Activated CD4-positive, alpha-beta T cell treated with anti-CD3 and anti-CD28 coated beads for 24 hours (primary cell): ENCODE results near the gene DLGAP1.
"Not testable (repeated sequence)": the region's sequence is repeated elsewhere in the genome, so short reads cannot be mapped to it uniquely, and the experiment has no call there.

Experiments used
- DNase-seq, 2 donors: peaks; one replicate each; pipeline ENCODE4 v3.0.0-alpha.2; 2020; ENCODE audit warnings: low read depth in 2 of 2

The DLGAP1 gene

DNA sequence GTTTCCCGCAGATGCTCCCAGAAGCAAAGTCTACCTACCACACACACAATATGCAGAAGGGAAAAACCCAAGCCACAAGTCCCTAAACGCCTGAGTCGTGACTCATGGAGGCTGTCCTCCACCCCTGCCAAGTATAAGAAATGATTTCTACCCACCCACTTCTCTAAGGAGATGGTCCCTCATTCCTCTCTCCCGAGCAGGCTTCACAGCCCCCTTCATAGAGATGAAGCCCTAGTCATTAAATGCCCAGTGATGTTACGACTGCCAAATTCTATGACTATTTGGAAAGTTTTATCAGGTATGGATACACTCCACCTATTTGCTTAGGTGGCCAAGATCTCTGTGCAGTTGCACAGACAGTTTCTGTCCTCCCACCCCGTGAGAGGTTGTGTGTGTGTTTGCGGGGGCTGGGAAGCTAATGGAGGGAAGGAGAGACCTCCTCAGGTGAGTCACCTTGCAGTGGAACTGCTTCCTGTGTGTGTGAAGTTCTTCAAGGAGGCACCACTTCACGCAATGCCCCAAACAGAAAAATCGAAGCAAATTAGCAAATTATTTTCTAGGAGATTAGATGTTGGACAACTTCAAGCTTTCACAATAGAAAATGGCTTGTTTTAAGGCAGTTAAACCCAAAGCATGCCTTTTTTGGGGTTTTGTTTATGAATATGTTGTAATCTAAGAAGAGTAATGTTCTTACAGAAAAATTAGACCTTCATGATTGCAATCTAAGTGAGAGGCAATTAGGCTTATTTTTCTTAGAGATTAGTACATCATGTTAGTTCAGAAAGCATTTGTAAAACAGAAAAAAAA is 830.0 kb downstream of the DLGAP1 start:
- peak; percentile 47 to 52 for DNase-seq

GRCh38 chr18:3624546-3624934 is 830.6 kb downstream of the DLGAP1 start:
- DNase-seq: no peak

DNA sequence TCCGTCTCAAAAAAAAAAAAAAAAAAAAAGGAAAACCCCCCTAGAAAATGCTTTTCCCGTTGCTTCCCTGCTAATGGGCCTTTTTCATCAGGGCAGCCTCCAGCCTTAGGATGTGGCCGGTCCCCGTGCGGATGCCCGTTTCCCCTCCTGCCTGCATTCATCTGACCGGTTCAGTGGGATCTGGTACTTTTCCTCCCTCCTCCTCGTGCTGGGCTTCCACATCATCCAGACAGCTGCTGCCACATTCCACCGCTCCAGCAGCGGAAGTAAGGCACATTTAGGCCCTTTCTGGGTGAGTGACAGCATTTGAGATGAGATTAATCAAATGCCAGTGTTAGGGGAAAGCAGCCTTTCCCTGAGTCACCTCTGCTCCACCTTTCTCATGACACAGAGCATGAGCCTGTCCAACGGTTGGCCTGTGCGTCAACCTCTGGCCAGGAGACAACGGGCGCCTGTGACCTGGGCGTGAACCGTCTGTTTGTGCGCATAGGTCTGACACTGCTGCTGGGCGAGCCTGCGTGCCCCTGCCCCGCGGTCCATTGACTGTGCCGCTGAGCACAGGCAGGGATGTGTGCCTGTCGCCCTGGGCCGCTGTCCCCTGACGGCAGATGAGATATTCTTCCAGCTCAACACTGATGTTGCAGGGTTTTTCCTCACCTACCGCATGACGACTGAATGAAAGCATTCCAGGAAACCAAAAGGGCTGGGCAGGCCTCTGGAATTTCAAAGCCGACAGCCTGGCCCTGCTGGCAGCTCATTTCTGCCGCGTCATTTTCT is 831.1 kb downstream of the DLGAP1 start:
- DNase-seq: no peak

DNA sequence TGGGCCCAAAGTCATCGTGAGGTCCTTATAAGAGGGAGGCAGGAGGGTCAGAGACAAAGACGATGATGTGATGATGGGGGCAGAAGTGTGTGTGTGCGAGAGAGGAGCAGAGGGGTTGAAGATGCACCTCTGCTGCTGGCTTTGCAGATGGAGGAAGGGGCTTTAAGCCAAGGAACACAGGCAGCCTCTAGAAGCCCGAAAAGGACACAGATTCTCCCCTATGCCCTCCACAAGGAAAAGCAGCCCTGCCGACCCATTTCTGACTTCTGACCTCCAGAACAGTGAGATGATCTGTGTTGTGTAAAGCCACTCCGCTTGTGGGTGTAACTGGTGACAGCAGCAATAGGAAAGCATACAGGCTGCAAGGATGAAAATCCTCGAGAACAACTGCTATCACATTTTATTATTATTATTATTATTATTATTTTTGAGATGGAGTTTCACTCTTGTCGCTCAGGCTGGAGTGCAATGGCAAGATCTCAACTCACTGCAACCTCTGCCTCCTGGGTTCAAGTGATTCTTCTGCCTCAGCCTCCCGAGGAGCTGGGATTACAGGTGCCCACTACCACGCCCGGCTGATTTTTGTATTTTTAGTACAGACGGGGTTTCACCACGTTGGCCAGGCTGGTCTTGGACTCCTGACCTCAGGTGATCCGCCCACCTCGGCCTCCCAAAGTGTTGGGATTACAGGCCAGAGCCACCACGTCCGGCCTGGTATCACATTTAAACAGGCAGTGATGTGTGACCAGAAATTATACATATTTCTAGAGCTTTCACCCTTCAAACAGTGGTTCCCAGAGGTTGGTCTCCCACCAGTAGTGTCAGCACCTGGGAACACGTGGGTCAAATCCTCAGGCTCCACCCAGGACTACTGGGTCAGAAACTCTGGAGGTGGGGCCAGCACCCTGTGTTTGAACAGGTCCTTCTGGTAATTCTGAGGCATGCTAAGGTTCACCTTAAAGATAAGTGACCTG is 834.7 kb downstream of the DLGAP1 start:
- DNase-seq: no peak

DNA sequence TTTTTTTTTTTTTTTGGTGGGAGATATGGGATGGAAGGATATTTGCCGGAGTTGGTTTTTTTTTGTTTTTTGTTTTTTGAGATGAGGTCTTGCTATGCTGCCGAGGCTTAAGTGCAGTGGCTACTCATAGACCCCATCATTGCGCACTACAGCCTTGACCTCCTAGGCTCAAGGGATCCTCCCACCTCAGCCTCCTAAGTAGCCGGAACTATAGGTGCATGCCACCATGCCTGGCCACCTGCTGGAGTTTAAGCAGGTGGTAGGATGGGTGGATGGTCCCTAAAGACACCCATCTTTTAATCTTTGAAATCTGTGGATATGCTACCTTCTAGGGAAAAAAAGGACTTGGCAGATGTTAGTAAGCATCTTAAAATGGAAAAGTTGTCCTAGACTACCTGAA is 835.4 kb downstream of the DLGAP1 start:
- no peak for DNase-seq

- DNase-seq: no peak
Measured at GRCh38 chr18:3619222-3619621, 835.9 kb downstream of the DLGAP1 start.

DNA sequence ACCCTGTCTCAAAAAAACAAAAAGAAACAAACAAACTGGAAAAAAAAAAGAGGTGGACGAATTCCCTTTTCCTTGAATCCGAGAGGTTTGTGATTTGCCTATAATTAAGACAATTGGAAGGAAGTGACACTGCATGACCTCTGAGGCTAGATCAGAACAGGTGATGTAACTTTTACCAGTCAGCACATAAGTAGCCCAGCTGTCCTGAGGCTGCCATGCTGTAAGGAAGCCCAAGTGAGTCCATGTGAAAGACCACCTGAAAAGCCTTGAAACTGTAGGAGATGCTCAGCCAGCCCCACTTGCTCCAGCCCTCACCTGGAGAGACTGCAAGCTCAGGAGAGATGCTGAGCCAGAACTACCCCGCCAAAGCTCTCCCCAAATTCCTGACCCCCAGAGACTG is 838.4 kb downstream of the DLGAP1 start:
- DNase-seq: no peak

DNA sequence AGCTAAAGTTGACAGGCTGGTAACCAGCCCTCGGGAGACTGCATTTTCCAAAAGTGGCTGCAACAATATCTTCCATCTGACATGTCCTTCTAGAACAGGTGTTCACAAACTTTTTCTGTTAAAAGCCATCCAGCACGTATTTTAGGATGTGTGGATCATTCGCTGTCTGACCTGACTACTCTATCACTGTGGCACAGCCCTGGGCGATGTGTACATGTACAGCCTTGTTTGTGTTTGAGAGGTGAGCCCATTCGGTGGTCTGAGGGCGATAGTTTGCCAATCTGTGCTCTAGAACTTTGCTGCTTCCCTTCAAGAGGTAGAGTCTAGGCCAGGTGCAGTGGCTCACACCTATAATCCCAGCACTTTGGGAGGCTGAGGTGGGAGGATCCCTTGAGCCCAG is 839.0 kb downstream of the DLGAP1 start:
- DNase-seq: no peak

- DNase-seq: no peak
Measured at GRCh38 chr18:3615374-3615985, 839.6 kb downstream of the DLGAP1 start.

DNA sequence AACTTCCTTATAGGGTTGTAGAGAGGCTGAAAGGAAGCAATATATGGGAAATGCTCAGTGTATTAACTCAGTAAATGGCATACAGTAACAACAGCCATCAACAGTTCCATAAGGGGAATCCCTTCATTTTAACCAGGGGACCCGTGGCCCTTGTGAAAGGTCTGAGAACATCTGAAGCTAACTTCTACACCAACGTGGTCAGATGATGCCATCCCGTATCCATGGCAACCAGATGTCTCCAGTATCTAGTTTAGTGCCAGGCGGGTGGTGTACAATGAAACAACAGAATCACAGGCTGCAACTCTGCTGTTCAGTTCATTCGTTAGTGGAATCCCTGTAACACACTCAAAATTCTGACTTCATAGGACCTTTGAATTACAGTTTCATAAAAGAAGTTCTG is 842.8 kb downstream of the DLGAP1 start:
- DNase-seq: no peak

GRCh38 chr18:3611313-3612090 is 843.6 kb downstream of the DLGAP1 start:
- DNase-seq: no peak

DNA sequence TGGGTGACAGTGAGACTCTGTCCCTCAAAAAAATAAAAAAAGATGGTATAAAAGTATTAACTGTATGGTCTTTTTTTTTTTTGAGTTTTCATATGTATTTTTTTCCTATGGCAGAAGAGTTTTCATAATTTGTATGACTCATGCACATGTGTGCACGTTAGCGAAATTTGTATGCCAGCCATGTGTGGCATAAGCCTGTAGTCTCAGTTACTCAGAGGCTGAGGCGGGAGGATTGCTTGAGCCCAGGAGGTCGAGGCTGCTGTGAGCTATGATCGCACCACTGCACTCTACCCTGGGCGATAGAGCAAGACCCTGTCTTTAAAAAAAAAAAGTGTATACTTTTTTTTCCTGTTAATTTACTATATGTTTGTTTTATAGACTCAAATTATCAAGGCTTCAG is 844.3 kb downstream of the DLGAP1 start:
- DNase-seq: no peak

DNA sequence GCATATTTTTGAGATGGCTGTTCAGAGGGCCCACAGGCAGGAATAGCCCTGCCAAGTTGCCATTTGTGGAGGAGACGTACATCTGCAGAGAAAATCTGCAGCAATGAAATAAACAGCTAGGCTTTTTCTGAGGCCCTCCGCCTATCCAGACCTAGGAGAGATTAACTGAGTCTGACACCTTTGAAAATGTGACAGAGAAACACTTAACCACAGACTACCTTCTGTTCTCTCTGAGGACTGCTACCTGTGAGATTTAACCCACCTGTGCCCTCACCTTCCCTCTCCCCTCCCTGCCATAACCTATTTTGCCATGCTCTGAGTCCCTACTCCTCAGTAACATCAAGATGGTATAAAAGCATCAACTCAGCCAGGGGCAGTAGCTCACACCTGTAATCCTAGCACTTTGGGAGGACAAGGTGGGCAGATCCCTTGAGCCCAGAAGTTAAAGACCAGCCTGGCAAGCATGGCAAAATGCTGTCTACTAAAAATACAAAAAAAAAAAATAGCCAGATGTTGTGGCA is 844.9 kb downstream of the DLGAP1 start:
- no peak for DNase-seq

- DNase-seq: no peak
Measured at GRCh38 chr18:3608488-3608887, 846.6 kb downstream of the DLGAP1 start.

GRCh38 chr18:3608099-3608453 is 847.0 kb downstream of the DLGAP1 start:
- DNase-seq: not testable (repeated sequence)

DNA sequence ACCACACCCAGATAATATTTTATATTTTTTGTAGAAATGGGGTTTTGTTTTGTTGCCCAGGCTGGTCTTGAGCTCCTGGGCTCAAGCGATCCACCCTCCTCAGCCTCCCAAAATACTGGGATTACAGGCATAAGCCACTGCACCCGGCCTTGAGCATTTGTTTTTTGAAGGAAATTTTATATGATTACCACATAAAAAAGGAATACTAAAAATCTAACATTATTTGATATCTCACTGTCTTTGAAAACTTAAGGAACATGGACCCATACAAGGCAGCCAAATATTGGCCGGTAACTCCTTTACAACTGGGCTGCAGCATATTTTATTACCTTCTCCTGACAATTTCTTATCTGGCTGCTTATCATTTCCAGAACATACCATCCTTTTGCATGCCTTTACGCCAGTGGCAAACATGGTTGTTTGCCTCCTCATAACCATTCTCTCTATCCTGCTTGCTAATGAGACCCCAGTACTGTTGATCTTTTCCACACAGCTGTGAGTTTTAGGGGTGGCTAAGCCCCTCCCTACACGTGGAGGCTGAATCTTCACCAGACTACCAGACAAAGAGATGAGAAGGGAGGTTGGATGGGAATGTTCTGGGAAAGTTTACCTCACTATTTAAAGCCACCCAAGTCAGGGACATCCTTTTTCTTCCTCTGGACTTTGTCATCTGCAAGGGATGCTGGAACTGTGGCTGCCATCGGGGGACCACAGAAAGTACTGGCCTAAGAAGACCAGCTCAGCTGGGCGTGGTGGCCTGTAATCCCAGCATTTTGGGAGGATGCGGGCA is 847.6 kb downstream of the DLGAP1 start:
- DNase-seq: no peak

DNA sequence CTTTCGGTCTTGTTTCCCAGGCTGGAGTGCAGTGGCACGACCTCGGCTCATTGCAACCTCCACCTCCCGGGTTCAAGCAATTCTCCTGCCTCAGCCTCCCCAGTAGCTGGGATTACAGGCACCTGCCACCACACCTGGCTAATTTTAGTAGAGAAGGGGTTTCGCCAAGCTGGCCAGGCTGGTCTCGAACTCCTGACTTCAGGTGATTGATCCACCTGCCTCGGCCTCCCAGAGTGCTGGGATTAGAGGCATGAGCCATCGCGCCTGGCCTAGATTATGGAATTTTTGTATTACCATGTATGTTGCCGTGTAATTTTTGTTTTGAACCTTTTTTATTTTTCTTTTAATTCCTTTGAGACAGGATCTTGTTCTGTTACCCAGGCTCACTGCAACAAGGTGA is 848.2 kb downstream of the DLGAP1 start:
- not testable (repeated sequence) for DNase-seq

- DNase-seq: no peak
Measured at GRCh38 chr18:3605954-3606443, 849.1 kb downstream of the DLGAP1 start.

GRCh38 chr18:3605486-3605952 is 849.6 kb downstream of the DLGAP1 start:
- DNase-seq: no peak
